Measurements from ENCODE around the gene COL4A4. TPM values are rescaled to one million over a fixed set of nuclear protein-coding genes. Genes with fewer than 3 reads are reported as not detected.

COL4A4 gene
- total and polyA plus RNA-seq, 2 donors (not counting 3 experiments of a cell fraction or from before 2014, with no cell fraction given): not detected

- Histone ChIP-seq H3K4me1 (ENCODE audit: control insufficient read depth, extremely low read depth, insufficient read depth, low read length) (no peaks in the 10 kb centered on the region), H3K36me3 (ENCODE audit: control insufficient read depth in 2 of 2, extremely low read depth in 1 of 2, insufficient read depth in 2 of 2, low read length in 2 of 2) (no peaks in the 10 kb centered on the region), H2AFZ (ENCODE audit: low read depth, low read length) (no peak overlapping the region), H3K9me3 (replicated peaks; ENCODE audit: control insufficient read depth, insufficient read depth, low read length) (no peaks in the 10 kb centered on the region), H3K9me1 (replicated peaks; ENCODE audit: control insufficient read depth, extremely low read depth, insufficient read depth, low read length) (no peaks in the 10 kb centered on the region), H3K9ac (replicated peaks; ENCODE audit: extremely low read depth, insufficient read depth, low read length) (no peak overlapping the region), H3K27me3 (ENCODE audit: control insufficient read depth in 2 of 2, insufficient read depth in 2 of 2, low read length in 2 of 2) (no peaks in the 10 kb centered on the region), H3K79me2 (ENCODE audit: control insufficient read depth, insufficient read depth, low read length) (no peaks in the 10 kb centered on the region), H4K20me1 (replicated peaks; ENCODE audit: control insufficient read depth, extremely low read depth, insufficient read depth, low read length) (no peaks in the 10 kb centered on the region), H3K4me2 (ENCODE audit: insufficient read depth, low read length) (no peak overlapping the region), H3K4me3 (replicated peaks in 1 of 3; ENCODE audit: insufficient read depth in 1 of 3, low read depth in 1 of 3, low read length in 3 of 3) (no peak overlapping the region), H3K27ac (ENCODE audit: insufficient read depth, low read depth, low read length) (no peak overlapping the region)
- TF ChIP-seq POLR2AphosphoS5 (IDR thresholded peaks at IDR 0.05; ENCODE audit: insufficient read depth, low read depth, low read length) (no peak), GATA2 (IDR thresholded peaks at IDR 0.05; ENCODE audit: insufficient read depth, insufficient read length, low read depth, low read length) (no peak), MYC (IDR thresholded peaks at IDR 0.05; ENCODE audit: low read depth, low read length) (no peak), FOS (IDR thresholded peaks at IDR 0.05; ENCODE audit: borderline replicate concordance, insufficient read depth, low read length) (no peak), JUN (IDR thresholded peaks at IDR 0.05; ENCODE audit: borderline replicate concordance, insufficient read depth, insufficient read length, low read depth) (no peak), POLR2A (IDR thresholded peaks at IDR 0.05; ENCODE audit: low read depth, low read length) (no peak), CTCF (IDR thresholded peaks at IDR 0.05; ENCODE audit: extremely low read depth in 1 of 2, insufficient read depth in 1 of 2, low read depth in 1 of 2, low read length in 2 of 2) (no peak), MAX (IDR thresholded peaks at IDR 0.05; ENCODE audit: insufficient read depth, insufficient read length) (no peak), EZH2 (IDR thresholded peaks at IDR 0.05; ENCODE audit: borderline replicate concordance, low read depth, low read length, severe bottlenecking) (no peak)
- CTCF ChIA-PET: interaction anchor here (1.4 to 2.5 kb wide), 2 partner anchors 163 to 1318 kb away, joined by 3 to 52 read pairs; no protein-coding TSS in a partner anchor
- FAIRE-seq (no peak), DNase-seq (ENCODE audit: low read depth, low spot score) (no peak)
- intact Hi-C loops (cut with micrococcal nuclease) (loop anchor here (2.0 kb wide), 2 partner anchors 181 to 767 kb away; no protein-coding TSS in a partner anchor), dilution Hi-C loops (cut with MboI; ENCODE audit: extremely low pct_ligation_motif_present, low sequenced_read_pairs) (no loop called here)
- no TSS peak for BruUV-seq (replicated peaks)
- POLR2A ChIA-PET: no interaction called here
Observed at GRCh38 chr2:226983895-226984749, 179.9 kb downstream of the COL4A4 start.
